ENCODE results near the gene BIRC5. TPM values are rescaled to one million over a fixed set of nuclear protein-coding genes. Genes with fewer than 3 reads are reported as not detected.

The BIRC5 gene
- total RNA-seq, 1 experiment from 2014 or later = 140 TPM

DNA sequence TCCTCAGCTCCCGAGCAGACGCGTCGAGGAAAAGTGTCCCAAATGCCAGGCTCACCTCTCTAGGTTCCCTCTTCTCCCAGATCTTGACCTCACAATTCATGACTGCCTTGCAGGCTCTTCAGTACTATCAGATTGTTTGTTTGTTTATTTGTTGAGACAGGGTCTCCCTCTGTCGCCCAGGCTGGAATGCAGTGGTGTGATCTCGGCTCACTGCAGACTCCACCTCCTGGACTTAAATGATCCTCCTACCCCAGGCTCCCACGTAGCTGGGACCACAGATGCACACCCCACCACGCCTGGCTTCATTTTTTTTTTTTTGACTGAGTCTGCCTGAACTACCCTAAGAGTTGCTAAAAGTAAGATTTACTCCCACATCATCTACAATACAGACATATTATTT lies 33.3 kb downstream of the BIRC5 start:
- peaks cover 5 to 8% of the 10 kb centered on the region in 2 experiments for H3K4me1 ChIP-seq (ENCODE audit: control insufficient read depth in 1 of 2, insufficient read depth in 2 of 2, low read length in 2 of 2)
- no peak overlapping the region for H2AFZ ChIP-seq (ENCODE audit: low read depth, low read length, poor library complexity, severe bottlenecking)
- no peak overlapping the region for H3K9ac ChIP-seq (ENCODE audit: low read length)
- H4K20me1 ChIP-seq (ENCODE audit: insufficient read depth) = no peaks in the 10 kb centered on the region
- no peaks in the 10 kb centered on the region for H3K9me2 ChIP-seq (ENCODE audit: insufficient read depth)
- H3K36me3 ChIP-seq (ENCODE audit: control insufficient read depth in 1 of 2, insufficient read depth in 2 of 2, low read length in 2 of 2) = no peaks in the 10 kb centered on the region
- ChIA-PET CTCF (interaction anchor here (1.3 kb wide), 1 partner anchor 163 kb away, joined by 5 read pairs; no protein-coding TSS in a partner anchor), POLR2A (no interaction called here), RAD21 (ENCODE audit: low non-redundant PET in 1 of 2, low total read pairs in 2 of 2, uncharacterized antibody in 2 of 2, unreplicated experiment in 2 of 2) (no interaction called here)
- intact Hi-C loops (cut with micrococcal nuclease) = no loop called here
- no peaks in the 10 kb centered on the region for H3K79me2 ChIP-seq (ENCODE audit: insufficient read depth, low read length)
- DNase-seq (ENCODE audit: low read depth, low spot score) (no peak), ATAC-seq (no peak)
- H3K4me2 ChIP-seq (ENCODE audit: low read length) = no peak overlapping the region
- BruUV-seq (replicated peaks) = no TSS peak
- H3K27me3 ChIP-seq (ENCODE audit: insufficient read depth, low read length) = no peaks in the 10 kb centered on the region
- no peaks in the 10 kb centered on the region for H3K9me3 ChIP-seq (ENCODE audit: control insufficient read depth in 1 of 2, insufficient read depth in 1 of 2, low read depth in 1 of 2, low read length in 2 of 2)
- no peak overlapping the region for H3K4me3 ChIP-seq (replicated peaks in 1 of 2; ENCODE audit: low read depth in 1 of 2, low read length in 2 of 2)
- no peak overlapping the region for H3K27ac ChIP-seq (ENCODE audit: low read depth, low read length)
- TF ChIP-seq EZH2 (IDR thresholded peaks at IDR 0.05) = no peak
- no peak for TF ChIP-seq RAD21 (IDR thresholded peaks at IDR 0.05; ENCODE audit: low read depth)
- no peak for TF ChIP-seq EGR1 (IDR thresholded peaks at IDR 0.05; ENCODE audit: low read depth)
- no peak for TF ChIP-seq SIN3A (IDR thresholded peaks at IDR 0.05; ENCODE audit: low read depth)
- TF ChIP-seq EZH2phosphoT487 (IDR thresholded peaks at IDR 0.05; ENCODE audit: borderline replicate concordance) = no peak
- TF ChIP-seq POLR2AphosphoS5 (IDR thresholded peaks at IDR 0.05; ENCODE audit: low read depth, low read length) = no peak
- no peak for TF ChIP-seq ZNF274 (IDR thresholded peaks at IDR 0.05; ENCODE audit: low read depth, low read length)
- no peak for TF ChIP-seq CBX3 (IDR thresholded peaks at IDR 0.05; ENCODE audit: low read depth)
- no peak for TF ChIP-seq YY1 (IDR thresholded peaks at IDR 0.05; ENCODE audit: extremely low read depth, insufficient replicate concordance, low read depth, low read length)
- no peak for TF ChIP-seq SRF (IDR thresholded peaks at IDR 0.05; ENCODE audit: low read depth)
- TF ChIP-seq CTCF (IDR thresholded peaks at IDR 0.05 in 2 of 3, conservative IDR thresholded peaks at IDR 0.05 in 1 of 3; ENCODE audit: borderline replicate concordance in 1 of 3, insufficient read depth in 1 of 3, low read depth in 2 of 3, low read length in 2 of 3) = no peak
- no peak for TF ChIP-seq FOSL1 (IDR thresholded peaks at IDR 0.05; ENCODE audit: low read depth)
- TF ChIP-seq, protein P1, sequence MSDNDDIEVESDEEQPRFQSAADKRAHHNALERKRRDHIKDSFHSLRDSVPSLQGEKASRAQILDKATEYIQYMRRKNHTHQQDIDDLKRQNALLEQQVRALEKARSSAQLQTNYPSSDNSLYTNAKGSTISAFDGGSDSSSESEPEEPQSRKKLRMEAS (IDR thresholded peaks at IDR 0.05) = no peak

All from HCT116 (cell line).